Gastrocnemius medialis (tissue), 4 donors: ENCODE measurements around the gene RPRD2.

Source experiments
- CTCF ChIP-seq, 5 experiments: fragments of 450-650 bp in 3 of 5; fragments of 200-600 bp in 2 of 5; sonication (generic) in 2 of 5; IDR thresholded peaks in 4 of 5; conservative IDR thresholded peaks in 1 of 5; 1 replicate in 4 of 5; 2 replicates in 1 of 5; pipeline ENCODE4 v1.5.1; 2016 to 2019; ENCODE audit warnings: antibody characterized with exemption in 5 of 5, mild to moderate bottlenecking in 3 of 5, moderate library complexity in 3 of 5
- POLR2A ChIP-seq, 2 donors: fragments of 450-650 bp; IDR thresholded peaks; one replicate each; pipeline ENCODE4 v1.6.1; 2017; ENCODE audit warnings: antibody characterized with exemption in 2 of 2, mild to moderate bottlenecking in 2 of 2, moderate library complexity in 2 of 2

- TF ChIP-seq CTCF (IDR thresholded peaks at IDR 0.05 in 4 of 5, conservative IDR thresholded peaks at IDR 0.05 in 1 of 5) = no peak
- TF ChIP-seq POLR2A (IDR thresholded peaks at IDR 0.05) = no peak
Measured at GRCh38 chr1:150362721-150363425, 1.1 kb upstream of the RPRD2 start.
